Erythroblast (primary cell): ENCODE measurements around the gene IGFBP5.

Experiments used
- GATA1 ChIP-seq: IDR thresholded peaks from 2 replicates; pipeline ENCODE4 v1.6.1; 2011; ENCODE audit warnings: low read depth, mild to moderate bottlenecking, control low read depth, low read length, moderate library complexity
- POLR2A ChIP-seq: IDR thresholded peaks from 2 replicates; pipeline ENCODE4 v1.6.1; 2011; ENCODE audit warnings: mild to moderate bottlenecking, low read length

DNA sequence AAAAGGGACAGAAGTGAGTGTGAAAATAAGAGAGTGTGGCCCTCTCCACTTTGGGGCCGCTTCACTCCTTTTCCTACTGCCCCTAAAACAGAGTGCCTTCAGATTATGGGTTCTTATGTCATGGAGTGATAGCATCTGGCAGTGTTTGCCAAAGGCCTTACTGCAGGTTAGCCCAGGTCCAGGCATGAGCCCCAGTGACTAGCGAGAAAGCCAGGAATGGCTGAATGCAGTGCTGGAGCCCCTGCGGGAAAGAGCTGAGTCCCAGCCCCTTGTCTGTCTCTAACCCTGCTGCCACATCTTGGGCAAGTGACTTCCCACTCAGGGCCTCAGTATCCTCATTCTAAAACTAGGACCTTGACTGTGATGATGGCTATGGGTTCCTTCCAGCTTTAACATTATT, 6.0 kb downstream of the IGFBP5 start:
- TF ChIP-seq POLR2A (no peak), GATA1 (no peak)
